Glutamatergic neuron (in vitro differentiated cells): ENCODE results near the gene ZNF574. TPM values are rescaled to one million over a fixed set of nuclear protein-coding genes. Genes with fewer than 3 reads are reported as not detected.

Source experiments
- DNase-seq: peaks from one replicate; pipeline ENCODE4 v3.0.0; 2022
- H3K27ac Mint-ChIP-seq: one replicate; pipeline ENCODE4 v1.8.0; 2020; ENCODE audit warnings: mild to moderate bottlenecking, mixed read lengths, inconsistent platforms; ENCODE audit not compliant: unreplicated experiment
- H3K27me3 Mint-ChIP-seq: one replicate; pipeline ENCODE4 v1.8.0; 2020; ENCODE audit warnings: mild to moderate bottlenecking, moderate library complexity, mixed read lengths, inconsistent platforms; ENCODE audit not compliant: unreplicated experiment
- H3K36me3 Mint-ChIP-seq: one replicate; pipeline ENCODE4 v1.8.0; 2020; ENCODE audit warnings: mild to moderate bottlenecking, mixed read lengths, inconsistent platforms; ENCODE audit not compliant: unreplicated experiment
- H3K4me1 Mint-ChIP-seq: one replicate; pipeline ENCODE4 v1.8.0; 2020; ENCODE audit warnings: mild to moderate bottlenecking, low read depth, mixed read lengths, inconsistent platforms; ENCODE audit not compliant: unreplicated experiment
- H3K4me3 Mint-ChIP-seq: one replicate; pipeline ENCODE4 v1.8.0; 2020; ENCODE audit warnings: mild to moderate bottlenecking, mixed read lengths, inconsistent platforms; ENCODE audit not compliant: unreplicated experiment
- H3K9me3 Mint-ChIP-seq: one replicate; pipeline ENCODE4 v1.8.0; 2020; ENCODE audit warnings: mild to moderate bottlenecking, moderate library complexity, mixed read lengths, inconsistent platforms; ENCODE audit not compliant: unreplicated experiment
- CTCF ChIP-seq: fragments of 200-600 bp; sonication (generic); IDR thresholded peaks from one replicate; pipeline ENCODE4 v1.5.0; 2021; ENCODE audit not compliant: partially characterized antibody, unreplicated experiment
- total RNA-seq: library from RNA; stranded (reverse); fragmentation: NEBNext Ultra II Directional; extraction: Animal tissue kit (Norgen Biotek cat#: 25700); gene quantifications from one replicate; pipeline ENCODE4 v1.2.1, GENCODE V29; 2021; ENCODE audit not compliant: unreplicated experiment

The ZNF574 gene
- total RNA-seq, 1 donor from 2014 or later = 24.1 TPM

- peaks cover 31% of the 10 kb centered on the region for H3K36me3 Mint-ChIP-seq
- H3K9me3 Mint-ChIP-seq = peaks cover 10% of the 10 kb centered on the region
- no peak overlapping the region for H3K4me3 Mint-ChIP-seq
- peak overlapping the region; percentile 48 for H3K27ac Mint-ChIP-seq
- peaks cover 10% of the 10 kb centered on the region for H3K27me3 Mint-ChIP-seq
- H3K4me1 Mint-ChIP-seq = peaks cover 8% of the 10 kb centered on the region
- no peak for TF ChIP-seq CTCF
- peak; percentile 77 for DNase-seq
Observed at GRCh38 chr19:42066075-42066754, 9.8 kb upstream of the ZNF574 start.

GRCh38 chr19:42067315-42067888 is 8.6 kb upstream of the ZNF574 start:
- no peak for TF ChIP-seq CTCF
- no peak for DNase-seq
- H3K9me3 Mint-ChIP-seq = peaks cover 10% of the 10 kb centered on the region
- peaks cover 12% of the 10 kb centered on the region for H3K27me3 Mint-ChIP-seq
- no peak overlapping the region for H3K27ac Mint-ChIP-seq
- peaks cover 8% of the 10 kb centered on the region for H3K4me1 Mint-ChIP-seq
- no peak overlapping the region for H3K4me3 Mint-ChIP-seq
- peaks cover 21% of the 10 kb centered on the region for H3K36me3 Mint-ChIP-seq

GRCh38 chr19:42068361-42068755 is 7.6 kb upstream of the ZNF574 start:
- Mint-ChIP-seq H3K4me3 (no peak overlapping the region), H3K9me3 (peaks cover 8% of the 10 kb centered on the region), H3K4me1 (peaks cover 8% of the 10 kb centered on the region), H3K27ac (no peak overlapping the region), H3K27me3 (peaks cover 10% of the 10 kb centered on the region), H3K36me3 (peaks cover 13% of the 10 kb centered on the region)
- DNase-seq = no peak
- TF ChIP-seq CTCF = no peak

- Mint-ChIP-seq H3K9me3 (peaks cover 8% of the 10 kb centered on the region), H3K4me1 (peaks cover 8% of the 10 kb centered on the region), H3K27ac (no peak overlapping the region), H3K4me3 (no peak overlapping the region), H3K27me3 (peaks cover 7% of the 10 kb centered on the region), H3K36me3 (peaks cover 10% of the 10 kb centered on the region)
- no peak for TF ChIP-seq CTCF
- DNase-seq = no peak
Observed at GRCh38 chr19:42068756-42069571, 7.0 kb upstream of the ZNF574 start.
